ENCODE measurements around the gene GTF3C1. TPM values are rescaled to one million over a fixed set of nuclear protein-coding genes. Genes with fewer than 3 reads are reported as not detected.

The GTF3C1 gene
- total and polyA plus RNA-seq, 2 of the 13 experiments (the other 11 are each of a cell fraction or from before 2014, with no cell fraction given): 29.2 to 72.7 TPM

- TF ChIP-seq ZFAT (CRISPR knock-in tag; conservative IDR thresholded peaks at IDR 0.05) (no peak), ZEB1 (IDR thresholded peaks at IDR 0.05; ENCODE audit: insufficient replicate concordance, low read depth) (peak; percentile 59), SP1 (IDR thresholded peaks at IDR 0.05) (no peak), SP1 (CRISPR knock-in tag; IDR thresholded peaks at IDR 0.05) (no peak), PREB (CRISPR knock-in tag; IDR thresholded peaks at IDR 0.05) (0 out of 2 replicates have a peak, but pooled peaks have one; percentile 48), ZNF350 (CRISPR knock-in tag; IDR thresholded peaks at IDR 0.05; ENCODE audit: borderline replicate concordance, low read depth) (peak; percentile 32; the same call in 1 of the 2 replicates), ZBTB8A (CRISPR knock-in tag; IDR thresholded peaks at IDR 0.05; ENCODE audit: borderline replicate concordance, low read depth) (no peak), ATF6 (CRISPR knock-in tag; conservative IDR thresholded peaks at IDR 0.05) (0 out of 2 replicates have a peak, but pooled peaks have one; percentile 30), NKX3-1 (CRISPR knock-in tag; IDR thresholded peaks at IDR 0.05) (no peak), SYNCRIP (IDR thresholded peaks at IDR 0.05; ENCODE audit: insufficient read depth, low read depth, low read length) (no peak), NR2C2 (CRISPR knock-in tag; IDR thresholded peaks at IDR 0.05; ENCODE audit: borderline replicate concordance) (peak; percentile 90), ZNF598 (CRISPR knock-in tag; IDR thresholded peaks at IDR 0.05; ENCODE audit: borderline replicate concordance) (peak; percentile 93), DNMT1 (CRISPR knock-in tag; IDR thresholded peaks at IDR 0.05) (peak; percentile 51; the same call in 1 of the 2 replicates), ZNF30 (CRISPR knock-in tag; IDR thresholded peaks at IDR 0.05) (peak; percentile 67; the same call in 1 of the 2 replicates), ZNF580 (CRISPR knock-in tag; IDR thresholded peaks at IDR 0.05; ENCODE audit: borderline replicate concordance, low read depth) (peak; percentile 56), ZFP36L2 (CRISPR knock-in tag; IDR thresholded peaks at IDR 0.05) (peak; percentile 47; the same call in 1 of the 2 replicates), CC2D1A (CRISPR knock-in tag; IDR thresholded peaks at IDR 0.05) (no peak), ZBTB26 (CRISPR knock-in tag; IDR thresholded peaks at IDR 0.05; ENCODE audit: borderline replicate concordance) (peak; percentile 70), MEF2D (CRISPR knock-in tag; IDR thresholded peaks at IDR 0.05) (peak; percentile 42; the same call in 1 of the 2 replicates), PAF1 (CRISPR knock-in tag; IDR thresholded peaks at IDR 0.05) (no peak), ZBTB7B (CRISPR knock-in tag; IDR thresholded peaks at IDR 0.05) (0 out of 2 replicates have a peak, but pooled peaks have one; percentile 15), ZNF558 (CRISPR knock-in tag; IDR thresholded peaks at IDR 0.05; ENCODE audit: borderline replicate concordance) (peak; percentile 84; the same call in 1 of the 2 replicates), ZNF703 (CRISPR knock-in tag; IDR thresholded peaks at IDR 0.05; ENCODE audit: borderline replicate concordance) (no peak), ZNF629 (CRISPR knock-in tag; conservative IDR thresholded peaks at IDR 0.05) (no peak), ZBTB21 (CRISPR knock-in tag; IDR thresholded peaks at IDR 0.05) (no peak; the same call in 1 of the 2 replicates), ERF (CRISPR knock-in tag; IDR thresholded peaks at IDR 0.05) (0 out of 2 replicates have a peak, but pooled peaks have one; percentile 65), POLR2AphosphoS5 (IDR thresholded peaks at IDR 0.05; ENCODE audit: low read depth, low read length) (peak; percentile 95)
Observed at GRCh38 chr16:27549746-27550581, at the start of gene GTF3C1, which contains the start of gene KATNIP (continued).

Data from HepG2 (cell line).